Stimulated activated CD4-positive, alpha-beta T cell treated with anti-CD3 and anti-CD28 coated beads, Interleukin-4, amount 100 ng/mL, for 24 hours (primary cell): ENCODE data around the gene PKNOX1.
"Not testable (repeated sequence)": the region's sequence is repeated elsewhere in the genome, so short reads cannot be mapped to it uniquely, and the experiment has no call there.

Experiments used
- DNase-seq: peaks from one replicate; pipeline ENCODE4 v3.0.0-alpha.2; 2020

The PKNOX1 gene

DNA sequence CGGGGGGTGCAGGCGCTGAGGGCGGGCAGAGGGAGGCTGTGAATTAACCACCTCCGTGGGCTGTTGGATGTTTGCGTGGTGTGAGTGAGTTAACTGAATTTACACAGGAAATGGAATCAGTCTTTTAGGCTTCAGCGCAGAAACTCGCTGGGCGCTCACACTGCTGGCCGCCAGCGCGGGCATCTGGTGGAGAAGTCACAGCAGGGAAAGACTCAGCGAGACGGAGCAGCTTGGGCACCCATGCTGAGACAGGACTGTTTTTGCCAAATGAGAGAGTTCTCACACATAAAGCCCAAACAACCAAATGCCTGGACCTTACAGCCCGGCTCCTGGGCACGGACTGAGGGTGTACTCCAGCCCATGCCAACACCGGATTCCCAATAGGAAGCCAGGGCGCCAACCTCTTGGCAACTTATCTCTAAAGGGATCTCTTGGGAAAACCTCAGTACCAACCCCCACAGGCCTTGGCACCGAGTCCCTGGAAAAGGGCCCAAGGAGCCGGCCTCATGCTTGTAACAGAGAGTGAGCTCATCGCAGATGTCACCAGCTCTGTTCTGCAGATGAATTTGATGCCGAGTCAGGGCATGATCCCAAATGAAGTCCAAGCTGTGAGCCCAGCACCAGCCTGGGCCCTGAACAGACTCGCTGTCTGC lies 90.0 kb downstream of the PKNOX1 start:
- not testable (repeated sequence) for DNase-seq

DNA sequence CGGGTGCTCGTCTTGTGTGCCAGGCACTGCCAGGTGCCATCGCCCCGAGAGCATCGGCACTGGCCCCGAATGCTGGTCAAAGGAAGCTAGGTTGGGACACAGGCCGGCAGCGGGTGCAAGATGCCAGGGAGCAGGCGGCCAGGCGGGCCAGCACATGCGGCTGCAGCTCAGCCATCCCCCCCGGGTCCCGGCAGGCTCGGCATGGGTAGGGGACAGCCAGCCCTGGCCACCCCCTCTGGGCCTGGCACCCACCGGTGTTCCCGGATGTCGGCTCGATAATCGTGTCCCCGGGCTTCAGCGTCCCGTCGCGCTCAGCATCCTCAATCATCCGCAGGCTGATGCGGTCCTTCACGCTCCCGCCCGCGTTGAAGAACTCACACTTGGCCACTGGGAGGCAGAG lies 91.6 kb downstream of the PKNOX1 start:
- not testable (repeated sequence) for DNase-seq

DNA sequence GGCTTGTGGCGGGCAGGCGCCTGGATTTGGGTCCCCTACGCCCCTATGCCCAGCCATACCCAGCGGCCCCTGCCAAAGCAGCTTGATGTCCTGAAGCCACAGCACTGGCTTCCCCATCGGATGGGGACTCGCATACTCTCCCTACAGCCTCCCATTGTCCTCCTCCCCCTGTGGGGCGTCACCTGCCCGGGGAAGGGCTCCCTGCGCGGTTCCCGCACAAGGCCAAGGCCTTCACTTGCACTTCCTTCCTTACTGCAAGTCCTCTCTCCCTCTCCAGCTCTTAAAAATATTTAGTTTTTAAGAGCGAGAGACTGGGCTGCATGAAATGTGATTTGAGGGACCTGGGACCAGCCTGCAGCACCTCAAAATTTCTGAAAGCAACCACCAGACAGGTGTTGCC lies 92.3 kb downstream of the PKNOX1 start:
- not testable (repeated sequence) for DNase-seq

DNA sequence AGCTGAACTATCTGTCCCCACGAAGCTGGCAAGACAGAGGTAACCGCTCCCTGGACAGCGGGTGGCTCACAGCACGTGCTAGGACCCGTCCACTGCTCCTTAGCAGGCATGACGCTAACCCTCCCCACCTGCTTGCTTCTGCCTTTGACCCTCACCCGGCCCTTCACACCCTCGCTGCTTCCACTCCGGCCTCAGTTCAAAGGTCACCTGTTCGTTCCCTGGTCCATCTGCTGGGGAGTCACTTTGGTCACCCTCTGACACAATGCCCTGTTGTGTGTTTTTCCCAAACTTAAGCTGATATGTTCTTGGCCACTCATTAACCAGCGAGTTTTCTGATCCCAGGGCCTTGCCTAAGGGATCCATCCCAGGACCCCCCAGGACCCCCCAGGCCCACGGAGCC lies 93.7 kb downstream of the PKNOX1 start:
- not testable (repeated sequence) for DNase-seq

DNA sequence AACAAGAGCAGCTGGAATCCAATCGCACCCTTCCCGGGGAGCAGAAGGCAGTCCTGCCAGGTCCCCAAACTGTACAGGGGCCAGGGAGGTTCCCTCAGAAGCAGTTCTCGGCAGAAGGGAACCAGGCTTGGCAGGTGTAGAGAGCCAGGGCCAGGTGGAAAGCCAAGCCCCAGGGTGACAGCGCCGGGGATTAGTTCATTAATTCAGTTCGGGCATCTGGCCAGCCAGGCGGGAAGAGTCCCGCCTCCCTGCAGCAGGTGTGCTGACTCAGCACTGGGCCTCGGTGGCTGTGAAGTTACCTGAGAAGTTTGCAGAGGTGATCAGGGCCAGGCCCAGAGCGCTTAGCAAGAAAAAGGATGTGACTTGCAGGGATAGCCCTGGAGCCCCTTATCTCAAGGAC lies 95.3 kb downstream of the PKNOX1 start:
- DNase-seq, result not testable (repeated sequence)

DNA sequence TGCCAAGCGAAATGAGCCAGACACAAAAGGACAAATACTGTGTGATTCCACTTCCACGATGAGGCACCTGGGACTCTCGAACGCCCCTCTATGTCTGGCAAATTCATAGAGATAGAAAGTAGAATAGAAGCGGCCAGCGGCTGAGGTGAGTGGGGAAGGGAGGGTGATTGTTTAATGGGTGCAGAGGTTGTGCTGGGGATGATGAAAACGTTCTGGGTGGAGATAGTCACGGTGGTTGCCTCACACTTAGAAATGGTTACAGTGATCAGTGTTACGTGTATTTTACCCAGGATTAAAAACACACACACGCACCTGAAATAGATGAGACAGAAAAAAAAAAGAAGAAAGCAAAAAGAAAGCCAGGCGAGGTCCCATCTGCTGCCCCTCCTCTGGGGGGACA lies 98.4 kb downstream of the PKNOX1 start:
- not testable (repeated sequence) for DNase-seq

DNA sequence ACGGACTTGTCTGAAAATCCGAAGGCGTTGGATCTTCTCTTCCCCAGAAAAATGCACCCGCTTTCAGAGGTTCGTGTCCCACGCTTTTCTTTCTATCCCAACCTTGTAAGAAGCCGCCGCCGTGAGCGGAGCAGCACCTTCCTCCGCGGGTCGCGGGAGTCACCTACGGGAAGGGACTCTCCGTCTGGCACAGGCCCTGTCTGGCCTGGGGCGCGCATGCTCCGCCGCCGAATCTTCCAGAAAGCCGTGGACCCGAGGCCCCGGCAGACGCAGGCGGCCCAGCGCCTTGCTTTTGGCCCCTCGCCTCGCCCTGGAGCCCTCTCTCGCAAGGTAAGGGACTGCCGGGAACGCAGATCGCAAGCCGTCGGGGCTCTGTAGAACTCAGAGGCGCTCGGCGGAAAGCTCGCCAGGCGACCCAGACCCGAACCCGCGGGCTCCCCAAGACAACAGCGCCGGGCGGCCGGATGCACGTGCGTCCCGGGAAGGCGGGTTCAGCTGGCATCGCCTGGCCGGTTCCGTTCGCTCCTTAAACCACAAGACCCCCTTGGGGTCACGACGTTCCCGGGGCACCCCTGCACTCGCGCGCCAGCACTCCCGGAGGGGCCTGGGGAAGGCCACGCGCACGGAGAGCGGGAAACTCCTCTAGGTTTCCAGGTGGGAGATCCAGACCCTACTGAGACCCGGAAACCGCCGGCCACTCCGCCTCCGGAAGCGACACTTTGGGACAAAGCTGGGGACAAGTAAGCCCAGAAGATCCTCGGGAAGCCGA lies 100.2 kb downstream of the PKNOX1 start:
- not testable (repeated sequence) for DNase-seq

DNA sequence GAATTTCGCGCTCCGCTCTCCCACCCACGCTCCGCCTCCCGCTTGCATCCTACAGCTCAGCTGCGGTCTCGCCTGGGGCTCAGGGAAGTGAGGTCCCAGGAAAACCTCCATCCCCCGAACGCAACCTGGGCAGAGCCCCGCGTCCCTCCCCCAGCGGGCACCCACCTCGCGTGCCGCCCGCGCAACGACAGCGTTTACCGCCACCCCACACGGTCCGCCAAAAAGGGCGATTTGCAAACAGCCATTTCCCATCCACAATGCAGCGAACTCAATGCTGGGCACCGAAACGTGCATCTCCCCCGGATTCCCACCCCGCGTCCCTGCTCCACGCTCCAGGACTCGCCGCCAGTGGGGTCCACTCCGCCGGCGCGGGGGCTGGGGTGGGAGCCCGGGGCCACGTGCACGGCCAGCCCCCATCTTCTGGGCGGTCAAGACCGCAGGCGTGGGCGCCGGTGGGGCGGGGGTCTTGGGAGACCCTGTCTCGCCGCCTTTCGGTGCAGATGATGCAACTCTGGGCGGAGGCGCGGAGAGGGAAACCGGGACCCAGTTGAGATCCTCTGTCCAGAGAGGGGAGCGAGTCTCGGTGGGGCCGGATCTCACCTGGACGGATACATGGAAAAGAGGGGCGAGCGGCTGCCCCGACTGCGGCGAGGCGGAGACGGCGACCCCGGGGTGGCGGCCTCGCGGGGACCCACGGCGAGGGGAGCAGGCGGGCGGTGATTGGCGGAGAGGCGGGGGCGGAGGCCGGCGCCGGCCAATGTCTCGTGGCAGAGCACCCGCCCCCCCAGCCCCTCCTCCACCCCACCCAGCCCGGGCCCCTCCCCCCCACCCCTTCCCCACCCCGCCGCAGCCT lies 101.0 kb downstream of the PKNOX1 start, which contains the start of gene CBS:
Gene CBS, minus strand, starts transcription at position 666 of the 853 bp plus-strand sequence. CDS start 3,642 bp downstream, outside the sequence.
- DNase-seq, result not testable (repeated sequence)

DNA sequence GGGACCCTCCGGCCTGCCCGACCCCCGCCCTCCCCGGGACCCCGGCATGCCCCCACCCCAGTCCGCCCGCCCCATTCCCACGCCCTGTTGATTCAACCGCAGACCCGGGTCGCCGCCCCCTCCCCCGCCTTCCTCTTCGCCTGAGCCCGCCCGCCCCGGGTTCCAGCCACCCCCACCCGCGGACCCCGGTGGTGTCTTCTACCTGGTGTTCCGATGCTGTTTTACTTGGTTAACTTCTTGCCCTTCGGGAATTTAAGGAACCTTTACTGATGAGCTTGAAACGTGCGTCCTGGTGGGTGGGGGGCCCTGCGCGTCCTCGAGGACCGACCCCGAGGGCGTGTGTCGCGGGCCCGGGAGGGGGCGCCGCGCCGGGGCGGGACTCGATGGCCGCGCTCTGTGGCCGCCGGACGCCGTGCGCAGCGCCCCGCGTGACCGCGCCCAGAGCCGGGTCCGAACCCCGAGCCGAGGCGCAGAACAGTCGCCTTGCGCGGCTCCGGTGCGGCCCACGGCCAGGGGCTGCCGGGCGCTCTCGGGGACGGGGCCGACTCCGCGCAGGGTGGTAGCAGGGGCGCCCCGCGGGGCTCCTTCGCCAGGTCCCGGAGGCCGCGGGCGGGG lies 101.8 kb downstream of the PKNOX1 start:
- DNase-seq, result not testable (repeated sequence)

DNA sequence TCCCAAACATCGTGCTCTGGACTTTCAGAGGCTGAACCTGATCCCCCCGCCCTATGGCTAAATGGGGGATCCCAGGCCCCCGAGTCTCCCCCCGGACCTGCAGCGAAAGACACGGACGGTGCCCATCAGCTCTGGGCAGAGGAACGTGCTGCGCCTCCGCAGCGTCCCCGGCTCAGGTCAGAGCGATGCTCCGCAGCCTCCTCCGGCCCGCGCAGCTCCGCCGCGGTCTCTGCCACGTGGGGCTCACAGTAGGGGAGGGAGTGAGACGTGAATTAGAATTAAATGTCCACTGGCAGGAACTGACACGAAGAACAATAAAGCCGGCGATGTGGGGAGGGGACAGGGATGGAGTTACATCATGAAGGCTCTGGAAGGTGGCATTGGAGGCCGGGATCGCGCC lies 102.3 kb downstream of the PKNOX1 start:
- DNase-seq, result not testable (repeated sequence)

DNA sequence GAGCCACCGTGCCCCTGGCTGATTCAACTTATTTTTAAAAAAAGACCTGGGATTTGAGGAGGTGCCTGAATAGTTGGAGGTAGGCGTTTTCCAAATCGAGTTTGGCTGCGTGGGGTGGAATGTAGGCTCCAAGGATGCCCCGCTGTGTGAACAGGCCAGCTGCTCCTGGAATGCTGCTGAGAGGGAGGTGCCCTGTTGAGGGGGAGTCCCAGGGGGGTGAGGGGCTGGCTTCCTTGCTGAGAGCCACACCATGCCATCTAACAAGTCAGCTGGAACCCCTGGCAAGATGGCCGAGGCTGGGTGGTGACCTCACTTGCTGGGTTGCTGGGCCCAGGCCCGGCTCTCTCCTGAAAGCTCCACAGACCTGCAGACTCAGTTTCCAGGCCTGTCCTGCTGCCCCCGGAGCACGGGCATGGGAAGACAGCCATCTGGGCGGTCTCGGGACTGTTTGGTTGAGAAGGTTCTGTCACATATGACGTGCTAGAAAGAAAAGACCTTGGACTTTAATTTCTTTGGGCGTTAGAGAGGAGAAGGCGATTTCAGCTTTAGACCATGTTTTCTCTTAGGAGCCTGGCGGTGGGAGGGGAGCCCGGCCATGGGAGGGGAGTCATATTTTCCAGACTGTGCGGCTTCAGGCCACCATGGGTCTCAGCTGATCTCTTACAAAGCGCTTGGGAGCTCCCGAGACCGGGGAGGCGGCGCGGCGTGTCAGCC lies 108.4 kb downstream of the PKNOX1 start:
- DNase-seq, result not testable (repeated sequence)
